ENCODE measurements around the gene IL2.

The IL2 gene

GRCh38 chr4:122483481-122483880, 27.0 kb upstream of the IL2 start:
- Histone ChIP-seq H4K91ac (ENCODE audit: low read depth, low read length, poor library complexity) (no peak overlapping the region), H3K27me3 (ENCODE audit: control insufficient read depth in 3 of 3, insufficient read depth in 3 of 3, low read depth in 1 of 3, low read length in 3 of 3) (no peaks in the 10 kb centered on the region), H2BK12ac (ENCODE audit: low read length) (no peak overlapping the region)

GRCh38 chr4:122481766-122482405, 25.4 kb upstream of the IL2 start:
- Histone ChIP-seq H3K36me3 (replicated peaks in 1 of 2; ENCODE audit: control insufficient read depth in 2 of 2, insufficient read depth in 2 of 2, low read length in 2 of 2) (no peaks in the 10 kb centered on the region), H3K23ac (ENCODE audit: low read depth, low read length, poor library complexity) (no peak overlapping the region), H3K9me3 (replicated peaks in 1 of 2; ENCODE audit: control insufficient read depth in 2 of 2, insufficient read depth in 1 of 2, low read depth in 1 of 2, low read length in 2 of 2) (no peaks in the 10 kb centered on the region), H3K27me3 (ENCODE audit: control insufficient read depth in 3 of 3, insufficient read depth in 3 of 3, low read depth in 1 of 3, low read length in 3 of 3) (no peaks in the 10 kb centered on the region), H3K9ac (ENCODE audit: low read depth, low read length, poor library complexity) (no peak overlapping the region), H3K14ac (ENCODE audit: low read length) (no peak overlapping the region), H2AK5ac (ENCODE audit: low read depth, low read length) (no peak overlapping the region), H3K27ac (replicated peaks; ENCODE audit: low read length) (no peak overlapping the region), H2BK15ac (ENCODE audit: low read length) (no peak overlapping the region), H3K79me1 (ENCODE audit: low read depth, low read length) (no peaks in the 10 kb centered on the region), H3K4me1 (ENCODE audit: control insufficient read depth in 2 of 2, insufficient read depth in 1 of 2, low read depth in 1 of 2, low read length in 2 of 2) (no peaks in the 10 kb centered on the region), H2BK5ac (ENCODE audit: low read length) (no peak overlapping the region), H2AFZ (ENCODE audit: low read length) (no peak overlapping the region), H3K4ac (ENCODE audit: low read length) (no peak overlapping the region), H4K8ac (ENCODE audit: low read depth, low read length) (no peak overlapping the region), H3K18ac (ENCODE audit: low read length) (no peak overlapping the region), H2BK120ac (ENCODE audit: low read depth, low read length) (no peak overlapping the region), H4K91ac (ENCODE audit: low read depth, low read length, poor library complexity) (no peak overlapping the region), H2BK12ac (ENCODE audit: low read length) (no peak overlapping the region), H3K4me2 (ENCODE audit: insufficient read depth, low read length, poor library complexity, severe bottlenecking) (no peak overlapping the region), H3K4me3 (ENCODE audit: low read length in 2 of 2) (no peak overlapping the region)
- WGBS, 2 donors (ENCODE audit: extremely low coverage in 2 of 2, insufficient read length in 2 of 2, insufficient replicate concordance in 1 of 2) = no CpG with 5 or more reads among the region's 4 CpGs
- DNase-seq (ENCODE audit: low spot score) = no peak

More at GRCh38 chr4:122483481-122483880, 27.0 kb upstream of the IL2 start:
- H3K4ac ChIP-seq (ENCODE audit: low read length) = no peak overlapping the region
- no peak overlapping the region for H3K9ac ChIP-seq (ENCODE audit: low read depth, low read length, poor library complexity)
- H3K27ac ChIP-seq (replicated peaks; ENCODE audit: low read length) = no peak overlapping the region
- H3K79me1 ChIP-seq (ENCODE audit: low read depth, low read length) = no peaks in the 10 kb centered on the region
- H2BK120ac ChIP-seq (ENCODE audit: low read depth, low read length) = no peak overlapping the region
- H2AFZ ChIP-seq (ENCODE audit: low read length) = no peak overlapping the region
- no peak overlapping the region for H2AK5ac ChIP-seq (ENCODE audit: low read depth, low read length)
- H4K8ac ChIP-seq (ENCODE audit: low read depth, low read length) = no peak overlapping the region
- H3K14ac ChIP-seq (ENCODE audit: low read length) = no peak overlapping the region
- no peak overlapping the region for H3K4me3 ChIP-seq (ENCODE audit: low read length in 2 of 2)
- no CpG with 5 or more reads among the region's 4 CpGs for WGBS, 2 donors (ENCODE audit: extremely low coverage in 2 of 2, insufficient read length in 2 of 2, insufficient replicate concordance in 1 of 2)
- no peak overlapping the region for H2BK5ac ChIP-seq (ENCODE audit: low read length)
- no peak overlapping the region for H3K4me2 ChIP-seq (ENCODE audit: insufficient read depth, low read length, poor library complexity, severe bottlenecking)
- H3K23ac ChIP-seq (ENCODE audit: low read depth, low read length, poor library complexity) = no peak overlapping the region
- no peaks in the 10 kb centered on the region for H3K9me3 ChIP-seq (replicated peaks in 1 of 2; ENCODE audit: control insufficient read depth in 2 of 2, insufficient read depth in 1 of 2, low read depth in 1 of 2, low read length in 2 of 2)
- no peaks in the 10 kb centered on the region for H3K4me1 ChIP-seq (ENCODE audit: control insufficient read depth in 2 of 2, insufficient read depth in 1 of 2, low read depth in 1 of 2, low read length in 2 of 2)
- no peaks in the 10 kb centered on the region for H3K36me3 ChIP-seq (replicated peaks in 1 of 2; ENCODE audit: control insufficient read depth in 2 of 2, insufficient read depth in 2 of 2, low read length in 2 of 2)
- DNase-seq (ENCODE audit: low spot score) = no peak
- H2BK15ac ChIP-seq (ENCODE audit: low read length) = no peak overlapping the region
- H3K18ac ChIP-seq (ENCODE audit: low read length) = no peak overlapping the region

DNA sequence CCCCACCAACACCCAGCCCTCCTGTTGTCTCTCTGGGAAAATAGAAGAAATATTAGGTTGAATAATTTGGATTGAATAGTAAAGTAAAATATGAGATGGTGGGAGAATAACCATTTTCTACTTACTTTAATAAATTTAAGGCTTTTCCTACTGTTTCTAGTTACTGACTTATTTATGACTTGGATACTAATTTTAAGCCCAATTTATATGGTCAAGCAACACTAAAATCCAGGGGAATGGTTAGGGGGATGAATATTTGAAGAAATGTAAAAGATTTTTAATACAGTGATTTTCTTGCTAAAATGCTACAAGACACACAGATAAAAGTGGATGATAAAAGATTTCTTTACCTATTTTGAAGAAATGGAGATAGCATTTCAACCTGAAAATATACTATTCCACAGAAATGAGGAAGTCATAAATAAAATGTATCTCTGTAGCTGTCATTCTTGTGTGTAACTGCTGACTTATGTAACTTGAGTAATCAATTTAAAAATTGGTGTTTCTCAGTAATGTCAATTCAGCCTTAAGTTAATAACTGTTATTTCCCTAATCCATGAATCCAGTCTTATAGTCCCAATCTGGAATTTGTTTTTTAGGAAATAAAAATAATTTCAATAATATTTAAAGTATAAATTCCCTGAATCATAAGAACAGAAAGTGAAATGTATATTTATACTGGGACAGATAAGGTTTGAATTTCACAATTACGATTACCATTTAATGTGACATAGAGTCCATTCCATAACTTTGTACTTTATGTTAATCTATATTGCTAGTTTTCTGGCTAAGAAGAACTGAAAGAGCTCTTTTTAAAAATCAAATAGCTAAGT, 24.3 kb upstream of the IL2 start:
- Histone ChIP-seq H4K8ac (ENCODE audit: low read depth, low read length) (no peak overlapping the region), H3K79me1 (ENCODE audit: low read depth, low read length) (no peaks in the 10 kb centered on the region), H3K4ac (ENCODE audit: low read length) (no peak overlapping the region), H2BK120ac (ENCODE audit: low read depth, low read length) (no peak overlapping the region), H3K9ac (ENCODE audit: low read depth, low read length, poor library complexity) (no peak overlapping the region), H2BK15ac (ENCODE audit: low read length) (no peak overlapping the region), H3K9me3 (replicated peaks in 1 of 2; ENCODE audit: control insufficient read depth in 2 of 2, insufficient read depth in 1 of 2, low read depth in 1 of 2, low read length in 2 of 2) (no peaks in the 10 kb centered on the region), H2AFZ (ENCODE audit: low read length) (no peak overlapping the region), H3K4me2 (ENCODE audit: insufficient read depth, low read length, poor library complexity, severe bottlenecking) (no peak overlapping the region), H2BK12ac (ENCODE audit: low read length) (no peak overlapping the region), H3K27ac (replicated peaks; ENCODE audit: low read length) (no peak overlapping the region), H3K18ac (ENCODE audit: low read length) (no peak overlapping the region), H3K36me3 (replicated peaks in 1 of 2; ENCODE audit: control insufficient read depth in 2 of 2, insufficient read depth in 2 of 2, low read length in 2 of 2) (no peaks in the 10 kb centered on the region), H3K4me3 (ENCODE audit: low read length in 2 of 2) (no peak overlapping the region), H2BK5ac (ENCODE audit: low read length) (no peak overlapping the region), H3K4me1 (ENCODE audit: control insufficient read depth in 2 of 2, insufficient read depth in 1 of 2, low read depth in 1 of 2, low read length in 2 of 2) (no peaks in the 10 kb centered on the region), H3K14ac (ENCODE audit: low read length) (no peak overlapping the region), H3K23ac (ENCODE audit: low read depth, low read length, poor library complexity) (no peak overlapping the region), H2AK5ac (ENCODE audit: low read depth, low read length) (no peak overlapping the region), H3K27me3 (ENCODE audit: control insufficient read depth in 3 of 3, insufficient read depth in 3 of 3, low read depth in 1 of 3, low read length in 3 of 3) (no peaks in the 10 kb centered on the region), H4K91ac (ENCODE audit: low read depth, low read length, poor library complexity) (no peak overlapping the region)
- DNase-seq (ENCODE audit: low spot score) = no peak
- no CpG with 5 or more reads among the region's 1 CpG for WGBS, 2 donors (ENCODE audit: extremely low coverage in 2 of 2, insufficient read length in 2 of 2, insufficient replicate concordance in 1 of 2)

- no peak overlapping the region for H2AFZ ChIP-seq (ENCODE audit: low read length)
- H3K27me3 ChIP-seq (ENCODE audit: control insufficient read depth in 3 of 3, insufficient read depth in 3 of 3, low read depth in 1 of 3, low read length in 3 of 3) = no peaks in the 10 kb centered on the region
- H3K4me1 ChIP-seq (ENCODE audit: control insufficient read depth in 2 of 2, insufficient read depth in 1 of 2, low read depth in 1 of 2, low read length in 2 of 2) = no peaks in the 10 kb centered on the region
- WGBS, 2 donors (ENCODE audit: extremely low coverage in 2 of 2, insufficient read length in 2 of 2, insufficient replicate concordance in 1 of 2) = 100% methylated on average over 1 of the region's 5 CpGs; no CpG with 5 or more reads in 1 of the 2 donors
- H3K36me3 ChIP-seq (replicated peaks in 1 of 2; ENCODE audit: control insufficient read depth in 2 of 2, insufficient read depth in 2 of 2, low read length in 2 of 2) = no peaks in the 10 kb centered on the region
- no peak overlapping the region for H2BK15ac ChIP-seq (ENCODE audit: low read length)
- H4K8ac ChIP-seq (ENCODE audit: low read depth, low read length) = no peak overlapping the region
- no peaks in the 10 kb centered on the region for H3K9me3 ChIP-seq (replicated peaks in 1 of 2; ENCODE audit: control insufficient read depth in 2 of 2, insufficient read depth in 1 of 2, low read depth in 1 of 2, low read length in 2 of 2)
- no peak overlapping the region for H4K91ac ChIP-seq (ENCODE audit: low read depth, low read length, poor library complexity)
- H3K4me2 ChIP-seq (ENCODE audit: insufficient read depth, low read length, poor library complexity, severe bottlenecking) = no peak overlapping the region
- H2AK5ac ChIP-seq (ENCODE audit: low read depth, low read length) = no peak overlapping the region
- H3K18ac ChIP-seq (ENCODE audit: low read length) = no peak overlapping the region
- no peak overlapping the region for H3K27ac ChIP-seq (replicated peaks; ENCODE audit: low read length)
- H3K9ac ChIP-seq (ENCODE audit: low read depth, low read length, poor library complexity) = no peak overlapping the region
- no peak overlapping the region for H3K14ac ChIP-seq (ENCODE audit: low read length)
- no peak overlapping the region for H2BK12ac ChIP-seq (ENCODE audit: low read length)
- no peak overlapping the region for H3K4ac ChIP-seq (ENCODE audit: low read length)
- no peak for DNase-seq (ENCODE audit: low spot score)
- H3K79me1 ChIP-seq (ENCODE audit: low read depth, low read length) = no peaks in the 10 kb centered on the region
- no peak overlapping the region for H3K4me3 ChIP-seq (ENCODE audit: low read length in 2 of 2)
- no peak overlapping the region for H2BK5ac ChIP-seq (ENCODE audit: low read length)
- no peak overlapping the region for H3K23ac ChIP-seq (ENCODE audit: low read depth, low read length, poor library complexity)
- no peak overlapping the region for H2BK120ac ChIP-seq (ENCODE audit: low read depth, low read length)
These were observed 23.5 kb upstream of the IL2 start for GRCh38 chr4:122479935-122480416.
